ENCODE results near the gene NDUFS8.
"Not testable (repeated sequence)": the region's sequence is repeated elsewhere in the genome, so short reads cannot be mapped to it uniquely, and the experiment has no call there.

NDUFS8 gene

GRCh38 chr11:68030318-68031143 is at the start of gene NDUFS8:
NDUFS8 (plus strand) TSS chr11:68030681; CDS start chr11:68032152, 1,471 bp downstream.
- Mint-ChIP-seq H3K9me3 (no peaks in the 10 kb centered on the region), H3K27me3 (no peaks in the 10 kb centered on the region), H3K36me3 (ENCODE audit: insufficient read depth) (peaks cover 9% of the 10 kb centered on the region)

GRCh38 chr11:67981226-67981625 is 49.3 kb upstream of the NDUFS8 start:
- H3K4me1 Mint-ChIP-seq; H3K36me3 Mint-ChIP-seq (ENCODE audit: insufficient read depth); H3K9me3 Mint-ChIP-seq; DNase-seq (ENCODE audit: low spot score in 2 of 2); H3K27ac Mint-ChIP-seq (ENCODE audit: low read depth); H3K4me3 Mint-ChIP-seq; ATAC-seq (replicated peaks; ENCODE audit: extremely low read depth, poor library complexity, severe bottlenecking): not testable (repeated sequence)
- H3K27me3 Mint-ChIP-seq, result peaks cover 52% of the 10 kb centered on the region

More at GRCh38 chr11:68030318-68031143, at the start of gene NDUFS8:
- DNase-seq (ENCODE audit: low spot score in 2 of 2), result peak; percentile 90 to 95
- ATAC-seq (replicated peaks; ENCODE audit: extremely low read depth, poor library complexity, severe bottlenecking), result peak; percentile 99
- Mint-ChIP-seq H3K27ac (ENCODE audit: low read depth) (peak within 1 kb of the TSS; percentile 82), H3K4me1 (peaks cover 18% of the 10 kb centered on the region), H3K4me3 (peak within 1 kb of the TSS; percentile 90)

- DNase-seq (ENCODE audit: low spot score in 2 of 2); H3K27ac Mint-ChIP-seq (ENCODE audit: low read depth); H3K4me1 Mint-ChIP-seq; H3K9me3 Mint-ChIP-seq; H3K36me3 Mint-ChIP-seq (ENCODE audit: insufficient read depth); ATAC-seq (replicated peaks; ENCODE audit: extremely low read depth, poor library complexity, severe bottlenecking); H3K4me3 Mint-ChIP-seq: not testable (repeated sequence)
- H3K27me3 Mint-ChIP-seq, result peaks cover 44% of the 10 kb centered on the region
Observed at GRCh38 chr11:67982255-67982857, 48.1 kb upstream of the NDUFS8 start.

- H3K4me3 Mint-ChIP-seq, result no peak overlapping the region
- H3K27ac Mint-ChIP-seq (ENCODE audit: low read depth), result no peak overlapping the region
- H3K27me3 Mint-ChIP-seq, result peaks cover 32% of the 10 kb centered on the region
- H3K4me1 Mint-ChIP-seq, result no peaks in the 10 kb centered on the region
- no peak for DNase-seq (ENCODE audit: low spot score in 2 of 2)
- H3K9me3 Mint-ChIP-seq, result no peaks in the 10 kb centered on the region
- ATAC-seq (replicated peaks; ENCODE audit: extremely low read depth, poor library complexity, severe bottlenecking), result no peak
- H3K36me3 Mint-ChIP-seq (ENCODE audit: insufficient read depth), result no peaks in the 10 kb centered on the region
Observed at GRCh38 chr11:67983951-67984350, 46.5 kb upstream of the NDUFS8 start.

- peaks cover 19% of the 10 kb centered on the region for H3K27me3 Mint-ChIP-seq
- not testable (repeated sequence) for ATAC-seq (replicated peaks; ENCODE audit: extremely low read depth, poor library complexity, severe bottlenecking); H3K9me3 Mint-ChIP-seq; H3K27ac Mint-ChIP-seq (ENCODE audit: low read depth); DNase-seq (ENCODE audit: low spot score in 2 of 2); H3K36me3 Mint-ChIP-seq (ENCODE audit: insufficient read depth); H3K4me3 Mint-ChIP-seq; H3K4me1 Mint-ChIP-seq
Observed at GRCh38 chr11:67985302-67985701, 45.2 kb upstream of the NDUFS8 start.

- H3K27me3 Mint-ChIP-seq; H3K27ac Mint-ChIP-seq (ENCODE audit: low read depth); DNase-seq (ENCODE audit: low spot score in 2 of 2); H3K4me1 Mint-ChIP-seq; H3K4me3 Mint-ChIP-seq; H3K36me3 Mint-ChIP-seq (ENCODE audit: insufficient read depth); H3K9me3 Mint-ChIP-seq; ATAC-seq (replicated peaks; ENCODE audit: extremely low read depth, poor library complexity, severe bottlenecking): not testable (repeated sequence)
Observed at GRCh38 chr11:67990546-67991346, 39.7 kb upstream of the NDUFS8 start.

- not testable (repeated sequence) for DNase-seq (ENCODE audit: low spot score in 2 of 2); H3K27me3 Mint-ChIP-seq; H3K27ac Mint-ChIP-seq (ENCODE audit: low read depth); H3K36me3 Mint-ChIP-seq (ENCODE audit: insufficient read depth); ATAC-seq (replicated peaks; ENCODE audit: extremely low read depth, poor library complexity, severe bottlenecking); H3K4me1 Mint-ChIP-seq; H3K9me3 Mint-ChIP-seq; H3K4me3 Mint-ChIP-seq
Observed at GRCh38 chr11:67991347-67992121, 38.9 kb upstream of the NDUFS8 start.

- not testable (repeated sequence) for ATAC-seq (replicated peaks; ENCODE audit: extremely low read depth, poor library complexity, severe bottlenecking); DNase-seq (ENCODE audit: low spot score in 2 of 2); H3K9me3 Mint-ChIP-seq; H3K27ac Mint-ChIP-seq (ENCODE audit: low read depth); H3K4me3 Mint-ChIP-seq; H3K27me3 Mint-ChIP-seq; H3K36me3 Mint-ChIP-seq (ENCODE audit: insufficient read depth)
- peaks cover 26% of the 10 kb centered on the region for H3K4me1 Mint-ChIP-seq
Observed at GRCh38 chr11:67993821-67994220, 36.7 kb upstream of the NDUFS8 start.

GRCh38 chr11:67994387-67994786 is 36.1 kb upstream of the NDUFS8 start:
- peaks cover 26% of the 10 kb centered on the region for H3K4me1 Mint-ChIP-seq
- H3K27ac Mint-ChIP-seq (ENCODE audit: low read depth); H3K4me3 Mint-ChIP-seq; H3K9me3 Mint-ChIP-seq; H3K36me3 Mint-ChIP-seq (ENCODE audit: insufficient read depth); DNase-seq (ENCODE audit: low spot score in 2 of 2); H3K27me3 Mint-ChIP-seq; ATAC-seq (replicated peaks; ENCODE audit: extremely low read depth, poor library complexity, severe bottlenecking): not testable (repeated sequence)

GRCh38 chr11:67995129-67995528 is 35.4 kb upstream of the NDUFS8 start:
- not testable (repeated sequence) for H3K27me3 Mint-ChIP-seq; H3K27ac Mint-ChIP-seq (ENCODE audit: low read depth); H3K9me3 Mint-ChIP-seq; ATAC-seq (replicated peaks; ENCODE audit: extremely low read depth, poor library complexity, severe bottlenecking); H3K36me3 Mint-ChIP-seq (ENCODE audit: insufficient read depth); H3K4me3 Mint-ChIP-seq; DNase-seq (ENCODE audit: low spot score in 2 of 2)
- peaks cover 26% of the 10 kb centered on the region for H3K4me1 Mint-ChIP-seq

GRCh38 chr11:67995579-67995978 is 34.9 kb upstream of the NDUFS8 start:
- not testable (repeated sequence) for H3K9me3 Mint-ChIP-seq; H3K27ac Mint-ChIP-seq (ENCODE audit: low read depth); H3K36me3 Mint-ChIP-seq (ENCODE audit: insufficient read depth); DNase-seq (ENCODE audit: low spot score in 2 of 2); H3K4me3 Mint-ChIP-seq; H3K27me3 Mint-ChIP-seq; ATAC-seq (replicated peaks; ENCODE audit: extremely low read depth, poor library complexity, severe bottlenecking)
- H3K4me1 Mint-ChIP-seq, result peaks cover 26% of the 10 kb centered on the region

GRCh38 chr11:67996051-67996450 is 34.4 kb upstream of the NDUFS8 start:
- no peak overlapping the region for H3K27ac Mint-ChIP-seq (ENCODE audit: low read depth)
- no peak for ATAC-seq (replicated peaks; ENCODE audit: extremely low read depth, poor library complexity, severe bottlenecking)
- peaks cover 26% of the 10 kb centered on the region for H3K4me1 Mint-ChIP-seq
- no peak overlapping the region for H3K4me3 Mint-ChIP-seq
- peaks cover 2% of the 10 kb centered on the region for H3K36me3 Mint-ChIP-seq (ENCODE audit: insufficient read depth)
- no peaks in the 10 kb centered on the region for H3K9me3 Mint-ChIP-seq
- no peak for DNase-seq (ENCODE audit: low spot score in 2 of 2)
- H3K27me3 Mint-ChIP-seq, result no peaks in the 10 kb centered on the region
